Fibroblast of lung (primary cell): ENCODE data around the gene STEAP1B. TPM values are rescaled to one million over a fixed set of nuclear protein-coding genes. Genes with fewer than 3 reads are reported as not detected.

Source experiments
- DNase-seq, 2 donors: peaks; one replicate each; pipeline versions ENCODE4 v3.0.0 to v3.0.0-alpha.2; 2010; ENCODE audit warnings: low read depth in 2 of 2
- H2AFZ ChIP-seq: 2 replicates; pipeline ENCODE4 v1.5.1; 2012; ENCODE audit warnings: low read length, control low read depth, inconsistent platforms
- H3K27ac ChIP-seq: 2 replicates; pipeline ENCODE4 v1.5.1; 2011; ENCODE audit warnings: low read length, control low read depth; ENCODE audit not compliant: insufficient read depth
- H3K27me3 ChIP-seq: 2 replicates; pipeline ENCODE4 v1.5.1; 2011; ENCODE audit warnings: mild to moderate bottlenecking, low read length; ENCODE audit not compliant: control insufficient read depth, insufficient read depth
- H3K36me3 ChIP-seq: 2 replicates; pipeline ENCODE4 v1.5.1; 2011; ENCODE audit warnings: low read length; ENCODE audit not compliant: control insufficient read depth, insufficient read depth
- H3K4me1 ChIP-seq: 2 replicates; pipeline ENCODE4 v1.5.1; 2011; ENCODE audit warnings: low read length; ENCODE audit not compliant: control insufficient read depth, insufficient read depth; ENCODE audit errors: extremely low read depth
- H3K4me2 ChIP-seq: 2 replicates; pipeline ENCODE4 v1.5.1; 2011; ENCODE audit warnings: low read length, control low read depth; ENCODE audit not compliant: insufficient read depth; ENCODE audit errors: extremely low read depth
- H3K4me3 ChIP-seq, 4 experiments: fragments of 200-600 bp in 1 of 4; sonication (generic) in 1 of 4; replicated peaks in 1 of 4; 2 replicates each; pipeline ENCODE4 v1.5.1; 2011 to 2016; ENCODE audit warnings: low read length in 4 of 4, low read depth in 3 of 4, mild to moderate bottlenecking in 3 of 4, control low read depth in 2 of 4, inconsistent platforms in 1 of 4, mixed read lengths in 1 of 4; ENCODE audit not compliant: insufficient read depth in 1 of 4; ENCODE audit errors: control extremely low read depth in 1 of 4
- H3K79me2 ChIP-seq: 2 replicates; pipeline ENCODE4 v1.5.1; 2012; ENCODE audit warnings: mild to moderate bottlenecking, low read length, inconsistent platforms; ENCODE audit not compliant: control insufficient read depth, insufficient read depth
- H3K9ac ChIP-seq: 2 replicates; pipeline ENCODE4 v1.5.1; 2011; ENCODE audit warnings: mild to moderate bottlenecking, low read length, control low read depth; ENCODE audit not compliant: insufficient read depth
- H3K9me3 ChIP-seq: 2 replicates; pipeline ENCODE4 v1.5.1; 2012; ENCODE audit warnings: low read depth, low read length; ENCODE audit not compliant: control insufficient read depth, insufficient read depth
- H4K20me1 ChIP-seq: 2 replicates; pipeline ENCODE4 v1.5.1; 2011; ENCODE audit warnings: low read length; ENCODE audit not compliant: control insufficient read depth, insufficient read depth; ENCODE audit errors: extremely low read depth
- EZH2 ChIP-seq: IDR thresholded peaks from 2 replicates; pipeline ENCODE4 v1.5.1; 2012; ENCODE audit warnings: low read length, control low read depth, mild to moderate bottlenecking; ENCODE audit errors: missing control alignments
- polyA plus RNA-seq, 2 donors: library from polyadenylated mRNA; depleted of rRNA in 1 of 2; stranded (reverse) in 1 of 2; unstranded in 1 of 2; fragments of >200 nt; gene quantifications; 2 replicates each; pipeline ENCODE4 v1.2.1, GENCODE V29; 2011 to 2012; ENCODE audit warnings: missing spikeins in 1 of 2
- total RNA-seq: library from RNA; depleted of rRNA; stranded (reverse); fragments of >200 nt; gene quantifications from 2 replicates; pipeline ENCODE4 v1.2.1, GENCODE V29; 2014
- TF ChIP-seq, protein P1 (sequence below), 2 donors: IDR thresholded peaks in 1 of 2; conservative IDR thresholded peaks in 1 of 2; 1 replicate in 1 of 2; 2 replicates in 1 of 2; pipeline ENCODE4 v1.5.1; 2011 to 2012; ENCODE audit warnings: low read length in 2 of 2, control low read depth in 1 of 2, inconsistent platforms in 1 of 2, low read depth in 1 of 2, mild to moderate bottlenecking in 1 of 2

STEAP1B gene
- total and polyA plus RNA-seq, 2 donors (not counting 1 experiment from before 2014, with no cell fraction given), result 11.4 to 14.7 TPM

DNA sequence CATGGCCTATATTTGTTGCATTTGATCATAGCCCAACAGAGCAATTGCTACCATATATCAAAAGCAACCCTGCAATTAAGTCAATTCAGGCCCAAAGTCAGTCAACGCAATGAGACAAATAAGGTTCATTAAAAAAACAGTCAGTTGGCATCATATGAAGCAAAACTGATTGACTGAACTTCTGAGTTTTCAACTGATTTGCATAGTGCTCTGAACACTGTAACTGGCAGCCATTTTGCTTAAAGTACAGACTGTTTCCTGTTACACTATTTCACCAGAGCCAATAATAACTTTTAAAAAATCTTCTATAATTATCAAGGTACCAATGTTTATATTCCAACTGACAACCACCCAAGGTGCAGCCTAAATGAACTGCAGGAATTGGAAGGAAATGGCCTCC lies 74.6 kb downstream of the STEAP1B start:
- Histone ChIP-seq H3K4me2 (no peak overlapping the region), H3K4me3 (no peak overlapping the region), H2AFZ (no peak overlapping the region), H3K9ac (no peak overlapping the region), H3K9me3 (no peaks in the 10 kb centered on the region), H3K79me2 (no peaks in the 10 kb centered on the region), H3K27me3 (no peaks in the 10 kb centered on the region), H3K27ac (no peak overlapping the region), H3K4me1 (no peaks in the 10 kb centered on the region), H3K36me3 (no peaks in the 10 kb centered on the region), H4K20me1 (no peaks in the 10 kb centered on the region)
- TF ChIP-seq, protein P1, sequence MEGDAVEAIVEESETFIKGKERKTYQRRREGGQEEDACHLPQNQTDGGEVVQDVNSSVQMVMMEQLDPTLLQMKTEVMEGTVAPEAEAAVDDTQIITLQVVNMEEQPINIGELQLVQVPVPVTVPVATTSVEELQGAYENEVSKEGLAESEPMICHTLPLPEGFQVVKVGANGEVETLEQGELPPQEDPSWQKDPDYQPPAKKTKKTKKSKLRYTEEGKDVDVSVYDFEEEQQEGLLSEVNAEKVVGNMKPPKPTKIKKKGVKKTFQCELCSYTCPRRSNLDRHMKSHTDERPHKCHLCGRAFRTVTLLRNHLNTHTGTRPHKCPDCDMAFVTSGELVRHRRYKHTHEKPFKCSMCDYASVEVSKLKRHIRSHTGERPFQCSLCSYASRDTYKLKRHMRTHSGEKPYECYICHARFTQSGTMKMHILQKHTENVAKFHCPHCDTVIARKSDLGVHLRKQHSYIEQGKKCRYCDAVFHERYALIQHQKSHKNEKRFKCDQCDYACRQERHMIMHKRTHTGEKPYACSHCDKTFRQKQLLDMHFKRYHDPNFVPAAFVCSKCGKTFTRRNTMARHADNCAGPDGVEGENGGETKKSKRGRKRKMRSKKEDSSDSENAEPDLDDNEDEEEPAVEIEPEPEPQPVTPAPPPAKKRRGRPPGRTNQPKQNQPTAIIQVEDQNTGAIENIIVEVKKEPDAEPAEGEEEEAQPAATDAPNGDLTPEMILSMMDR (conservative IDR thresholded peaks at IDR 0.05 in 1 of 2, IDR thresholded peaks at IDR 0.05 in 1 of 2; ENCODE audit: low read depth in 1 of 2, low read length in 2 of 2), result no peak
- no peak for TF ChIP-seq EZH2
- DNase-seq, result no peak

DNA sequence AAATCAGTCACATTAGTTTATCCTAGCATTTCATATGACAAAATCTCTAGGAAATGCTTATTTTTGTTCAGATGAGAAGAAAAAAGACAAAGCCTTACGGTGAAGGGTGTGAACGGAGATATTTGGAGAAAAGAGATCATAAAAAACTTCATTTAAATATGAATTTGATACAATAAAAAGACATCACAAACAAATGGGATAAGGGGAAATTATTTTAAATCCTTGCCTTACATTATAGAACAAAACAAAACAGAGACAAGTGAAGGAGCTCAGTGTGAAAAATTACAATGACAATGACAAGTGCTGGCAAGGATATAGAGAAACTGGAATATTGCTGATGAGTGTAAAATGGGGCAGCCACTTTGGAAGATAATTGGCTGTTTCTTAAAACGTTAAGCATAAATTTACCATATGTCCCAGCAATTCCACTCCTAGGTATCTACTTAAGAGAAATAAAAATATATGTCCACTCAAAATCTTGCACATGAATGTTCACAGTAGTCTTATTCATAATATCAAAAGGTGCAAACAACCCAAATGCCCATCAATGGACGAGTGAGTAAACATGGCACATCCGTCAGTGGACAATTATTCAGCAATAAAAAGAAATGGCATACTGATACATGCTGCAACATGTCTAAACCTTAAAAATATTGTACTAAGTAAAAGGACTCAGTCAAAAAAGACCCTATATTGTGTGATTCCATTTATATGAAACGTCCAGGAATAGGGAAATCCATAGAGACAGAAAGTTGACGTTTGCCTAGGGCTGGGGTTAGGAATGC lies 77.0 kb downstream of the STEAP1B start:
- H3K27me3 ChIP-seq, result no peaks in the 10 kb centered on the region
- TF ChIP-seq EZH2, result no peak
- TF ChIP-seq, protein P1 (conservative IDR thresholded peaks at IDR 0.05 in 1 of 2, IDR thresholded peaks at IDR 0.05 in 1 of 2; ENCODE audit: low read depth in 1 of 2, low read length in 2 of 2), result no peak
- no peak overlapping the region for H3K9ac ChIP-seq
- H4K20me1 ChIP-seq, result no peaks in the 10 kb centered on the region
- H3K4me2 ChIP-seq, result no peak overlapping the region
- no peak overlapping the region for H2AFZ ChIP-seq
- H3K4me3 ChIP-seq, result no peak overlapping the region
- H3K36me3 ChIP-seq, result no peaks in the 10 kb centered on the region
- no peak for DNase-seq
- H3K27ac ChIP-seq, result no peak overlapping the region
- no peaks in the 10 kb centered on the region for H3K4me1 ChIP-seq
- H3K9me3 ChIP-seq, result no peaks in the 10 kb centered on the region
- no peaks in the 10 kb centered on the region for H3K79me2 ChIP-seq

DNA sequence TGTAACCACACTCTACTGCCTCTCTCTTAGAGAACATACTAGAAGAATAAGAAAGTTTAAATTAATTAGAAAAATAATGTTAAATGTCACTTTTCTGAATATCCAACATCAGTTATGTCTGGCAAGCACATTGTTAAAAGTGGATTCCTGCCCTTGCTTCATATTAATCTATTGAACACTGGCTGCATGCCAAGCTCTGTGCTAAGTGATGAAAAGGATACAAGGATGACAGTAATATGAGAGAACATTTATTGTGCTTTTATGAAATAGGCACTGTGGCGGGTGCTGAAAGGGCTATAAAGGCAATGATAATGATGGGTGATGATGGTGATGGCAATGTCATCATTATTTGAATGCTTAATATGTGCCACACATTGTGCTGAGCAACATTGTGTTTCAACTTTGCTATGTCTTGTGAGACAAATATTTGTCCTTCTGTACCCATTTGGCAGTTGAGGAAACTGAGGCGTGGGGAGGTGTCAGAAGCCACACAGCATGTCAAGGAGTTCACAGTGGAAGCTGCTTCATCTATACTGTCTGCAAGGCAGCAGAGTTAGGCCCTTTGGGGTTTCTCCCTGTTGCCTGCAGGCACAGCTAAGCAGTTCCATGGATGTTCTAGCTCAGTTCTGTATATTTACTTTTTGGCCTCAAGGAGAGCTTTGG lies 78.9 kb downstream of the STEAP1B start:
- Histone ChIP-seq H2AFZ (no peak overlapping the region), H3K27ac (no peak overlapping the region), H3K79me2 (no peaks in the 10 kb centered on the region), H3K9ac (no peak overlapping the region), H4K20me1 (no peaks in the 10 kb centered on the region), H3K4me2 (no peak overlapping the region), H3K27me3 (no peaks in the 10 kb centered on the region), H3K36me3 (no peaks in the 10 kb centered on the region), H3K9me3 (no peaks in the 10 kb centered on the region), H3K4me3 (no peak overlapping the region), H3K4me1 (no peaks in the 10 kb centered on the region)
- TF ChIP-seq, protein P1 (conservative IDR thresholded peaks at IDR 0.05 in 1 of 2, IDR thresholded peaks at IDR 0.05 in 1 of 2; ENCODE audit: low read depth in 1 of 2, low read length in 2 of 2), result no peak
- peak in 1 of 2 donors; percentile 16 for DNase-seq
